Myocyte (in vitro differentiated cells): ENCODE results near the gene ADIPOR2. TPM values are rescaled to one million over a fixed set of nuclear protein-coding genes. Genes with fewer than 3 reads are reported as not detected.

Experiments used
- DNase-seq: peaks from one replicate; pipeline ENCODE4 v3.0.0-alpha.2; 2012; ENCODE audit warnings: low read depth
- polyA plus RNA-seq: library from polyadenylated mRNA; unstranded; fragments of >200 nt; gene quantifications from one replicate; pipeline ENCODE4 v1.2.1, GENCODE V29; 2012; ENCODE audit warnings: missing spikeins
- total RNA-seq: library from RNA; depleted of rRNA; stranded (reverse); fragments of >200 nt; gene quantifications from 2 replicates; pipeline ENCODE4 v1.2.3, GENCODE V29; 2014

The ADIPOR2 gene, protein sequence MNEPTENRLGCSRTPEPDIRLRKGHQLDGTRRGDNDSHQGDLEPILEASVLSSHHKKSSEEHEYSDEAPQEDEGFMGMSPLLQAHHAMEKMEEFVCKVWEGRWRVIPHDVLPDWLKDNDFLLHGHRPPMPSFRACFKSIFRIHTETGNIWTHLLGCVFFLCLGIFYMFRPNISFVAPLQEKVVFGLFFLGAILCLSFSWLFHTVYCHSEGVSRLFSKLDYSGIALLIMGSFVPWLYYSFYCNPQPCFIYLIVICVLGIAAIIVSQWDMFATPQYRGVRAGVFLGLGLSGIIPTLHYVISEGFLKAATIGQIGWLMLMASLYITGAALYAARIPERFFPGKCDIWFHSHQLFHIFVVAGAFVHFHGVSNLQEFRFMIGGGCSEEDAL
- total RNA-seq, result 15.5 and 22.8 TPM in 2 replicates
- polyA plus RNA-seq, result 30.7 TPM

DNA sequence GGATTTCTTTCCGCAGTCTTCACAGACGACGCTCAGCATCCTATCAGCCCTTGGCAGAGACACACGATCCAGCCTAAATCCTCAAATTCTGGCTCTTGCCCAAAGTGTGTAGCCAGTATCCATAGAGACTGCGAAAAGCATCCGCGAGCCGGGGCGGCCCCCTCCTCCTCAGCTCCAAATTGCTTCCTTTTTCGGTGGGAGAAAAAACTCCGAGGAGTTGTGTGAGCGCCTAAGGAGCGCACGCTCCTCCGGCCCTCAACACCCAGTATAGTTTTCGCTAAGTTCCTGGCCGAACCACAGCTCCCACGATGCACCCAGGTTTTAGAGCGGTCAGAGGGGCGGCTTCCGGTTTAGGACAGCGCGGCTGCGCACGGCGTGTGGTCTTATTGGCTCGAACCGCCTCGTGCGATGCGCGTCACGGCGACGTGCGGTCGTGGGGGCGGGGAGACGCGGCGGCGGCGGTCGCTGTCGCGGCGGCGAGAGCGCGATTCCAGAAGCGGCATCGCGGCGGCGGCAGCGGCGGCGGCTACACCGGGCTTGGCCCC lies at the start of gene ADIPOR2:
TSS of gene ADIPOR2 (plus strand) at position 493 of the 545 bp plus-strand sequence. CDS start 63,274 bp downstream, outside the sequence.
- peak; percentile 98 for DNase-seq

DNA sequence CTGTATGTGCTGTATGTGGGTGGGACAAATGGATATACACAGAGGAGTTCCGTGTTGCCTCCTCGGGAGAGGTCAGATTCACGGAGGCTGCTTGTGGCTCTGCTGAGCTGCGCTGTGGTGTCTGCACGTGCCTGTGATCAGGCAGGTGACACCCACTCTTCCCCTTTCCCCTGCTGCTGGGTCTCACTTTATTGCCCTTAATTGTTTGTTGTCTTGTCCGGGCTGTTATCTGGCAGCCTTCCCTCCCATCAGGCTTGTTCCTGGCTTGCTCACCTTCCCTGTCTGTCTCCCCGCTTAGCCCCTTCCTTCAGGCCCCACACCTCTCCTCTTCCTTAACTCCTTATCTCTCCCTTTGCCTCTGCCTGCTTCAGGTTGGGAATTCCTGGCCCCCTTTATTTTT lies 48.4 kb upstream of the ADIPOR2 start:
- DNase-seq, result no peak

DNA sequence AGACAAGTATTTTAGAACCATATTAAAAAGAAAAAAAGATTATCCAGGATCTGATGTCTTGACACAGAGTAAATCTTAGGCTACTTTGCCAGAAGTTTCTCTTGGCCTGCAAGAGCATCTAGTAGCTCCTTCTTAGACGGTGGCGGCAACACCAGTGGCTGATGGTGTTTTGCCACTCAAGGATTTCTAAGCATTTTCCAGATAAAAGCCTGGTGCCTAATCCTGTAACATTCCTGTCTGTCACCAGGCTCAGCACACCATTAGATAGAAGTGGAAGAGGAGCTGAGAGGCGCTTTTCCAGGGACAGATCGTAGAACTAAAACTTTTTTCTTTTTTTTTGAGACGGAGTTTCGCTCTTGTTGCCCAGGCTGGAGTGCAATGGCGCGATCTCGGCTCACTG lies 47.8 kb upstream of the ADIPOR2 start:
- no peak for DNase-seq

DNA sequence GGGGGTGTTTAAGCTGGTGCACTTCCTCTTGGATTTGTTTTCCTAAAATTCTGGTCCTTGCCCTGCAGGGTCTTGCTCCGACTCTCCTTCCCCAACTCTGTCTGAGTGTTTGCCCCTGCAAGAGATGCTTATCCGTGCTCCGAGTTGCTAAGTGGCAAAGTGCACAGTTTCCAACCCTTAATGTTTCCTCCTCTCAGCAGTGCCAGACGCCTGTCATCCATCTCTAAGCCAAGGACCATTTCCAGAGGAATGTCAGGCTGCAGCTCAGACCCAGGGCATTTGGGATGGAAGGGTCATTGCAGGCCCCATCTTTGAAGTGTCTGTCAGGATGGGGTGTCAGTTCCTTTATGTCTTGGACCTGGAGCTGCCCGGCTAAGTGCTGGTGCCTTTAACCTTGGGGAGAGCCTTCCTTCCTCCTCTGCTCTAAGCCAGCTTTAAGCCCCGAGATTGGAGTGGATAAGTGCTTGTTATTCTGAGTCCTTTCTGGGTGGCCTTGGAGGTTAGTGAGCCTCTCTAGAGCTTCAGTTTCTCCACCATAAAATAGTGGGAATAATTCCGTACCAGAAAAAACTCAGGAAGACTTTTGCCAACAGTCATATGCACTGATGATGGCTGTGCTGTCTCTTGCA lies 46.9 kb upstream of the ADIPOR2 start:
- no peak for DNase-seq

DNA sequence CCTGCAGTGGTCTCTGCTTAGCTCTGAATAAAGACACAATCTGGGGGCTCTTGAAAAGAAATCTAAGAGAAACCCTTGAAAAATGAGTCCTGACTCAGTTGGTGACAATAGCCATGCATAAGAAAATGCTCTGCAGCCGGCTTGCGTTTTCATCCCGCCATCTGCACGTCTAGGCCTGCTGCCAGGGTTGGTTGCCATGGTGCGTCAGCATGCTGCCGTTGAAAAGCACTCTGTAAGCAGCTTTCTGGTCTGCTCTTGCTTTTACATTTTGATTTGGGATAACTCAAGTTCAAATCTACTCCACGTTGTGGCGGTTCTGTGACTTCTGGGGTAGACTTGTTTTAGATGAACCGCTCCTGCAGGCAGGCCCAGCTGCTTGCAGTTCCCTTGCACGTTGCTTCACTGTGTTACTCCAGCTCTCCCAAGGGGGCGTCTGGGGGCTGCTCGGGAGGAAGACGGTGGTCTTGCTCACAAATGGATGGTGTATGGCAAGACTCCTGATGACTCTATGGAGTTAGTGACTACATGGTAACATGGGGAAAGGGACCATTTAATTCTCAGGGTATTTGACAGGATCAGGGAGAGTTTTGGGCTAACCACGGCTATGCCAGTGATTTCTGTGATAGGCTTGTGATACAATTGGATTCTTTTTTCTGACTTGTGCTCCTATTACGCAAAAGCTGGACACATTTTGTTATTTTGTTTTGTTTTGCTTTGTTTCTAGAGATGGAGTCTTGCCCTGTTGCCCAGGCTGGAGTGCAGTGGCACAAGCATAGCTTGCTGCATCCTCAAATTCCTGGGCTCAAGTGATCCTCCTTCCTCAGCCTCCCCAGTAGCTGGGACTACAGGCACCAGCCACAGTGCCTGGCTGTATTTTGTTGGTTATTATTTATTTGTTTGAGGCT lies 46.1 kb upstream of the ADIPOR2 start:
- DNase-seq, result peak; percentile 66

DNA sequence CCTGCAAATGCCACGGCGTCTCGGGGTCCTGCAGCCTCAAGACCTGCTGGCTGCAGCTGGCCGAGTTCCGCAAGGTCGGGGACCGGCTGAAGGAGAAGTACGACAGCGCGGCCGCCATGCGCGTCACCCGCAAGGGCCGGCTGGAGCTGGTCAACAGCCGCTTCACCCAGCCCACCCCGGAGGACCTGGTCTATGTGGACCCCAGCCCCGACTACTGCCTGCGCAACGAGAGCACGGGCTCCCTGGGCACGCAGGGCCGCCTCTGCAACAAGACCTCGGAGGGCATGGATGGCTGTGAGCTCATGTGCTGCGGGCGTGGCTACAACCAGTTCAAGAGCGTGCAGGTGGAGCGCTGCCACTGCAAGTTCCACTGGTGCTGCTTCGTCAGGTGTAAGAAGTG lies 45.1 kb upstream of the ADIPOR2 start:
- no peak for DNase-seq

DNA sequence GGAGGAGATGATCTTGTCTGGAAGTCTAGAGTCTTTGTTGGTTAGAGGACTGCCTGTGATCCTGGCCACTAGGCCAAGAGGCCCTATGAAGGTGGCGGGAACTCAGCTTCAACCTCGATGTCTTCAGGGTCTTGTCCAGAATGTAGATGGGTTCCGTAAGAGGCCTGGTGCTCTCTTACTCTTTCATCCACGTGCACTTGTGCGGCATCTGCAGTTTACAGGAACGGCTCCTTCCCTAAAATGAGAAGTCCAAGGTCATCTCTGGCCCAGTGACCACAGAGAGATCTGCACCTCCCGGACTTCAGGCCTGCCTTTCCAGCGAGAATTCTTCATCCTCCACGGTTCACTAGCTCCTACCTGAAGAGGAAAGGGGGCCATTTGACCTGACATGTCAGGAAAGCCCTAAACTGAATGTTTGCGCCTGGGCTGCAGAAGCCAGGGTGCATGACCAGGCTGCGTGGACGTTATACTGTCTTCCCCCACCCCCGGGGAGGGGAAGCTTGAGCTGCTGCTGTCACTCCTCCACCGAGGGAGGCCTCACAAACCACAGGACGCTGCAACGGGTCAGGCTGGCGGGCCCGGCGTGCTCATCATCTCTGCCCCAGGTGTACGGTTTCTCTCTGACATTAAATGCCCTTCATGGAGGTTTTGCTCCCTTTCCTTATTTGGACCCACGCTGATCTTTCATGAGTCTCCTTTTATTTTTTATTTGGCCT lies 44.1 kb upstream of the ADIPOR2 start:
- DNase-seq, result no peak

GRCh38 chr12:1647285-1647669 lies 43.6 kb upstream of the ADIPOR2 start:
- no peak for DNase-seq

DNA sequence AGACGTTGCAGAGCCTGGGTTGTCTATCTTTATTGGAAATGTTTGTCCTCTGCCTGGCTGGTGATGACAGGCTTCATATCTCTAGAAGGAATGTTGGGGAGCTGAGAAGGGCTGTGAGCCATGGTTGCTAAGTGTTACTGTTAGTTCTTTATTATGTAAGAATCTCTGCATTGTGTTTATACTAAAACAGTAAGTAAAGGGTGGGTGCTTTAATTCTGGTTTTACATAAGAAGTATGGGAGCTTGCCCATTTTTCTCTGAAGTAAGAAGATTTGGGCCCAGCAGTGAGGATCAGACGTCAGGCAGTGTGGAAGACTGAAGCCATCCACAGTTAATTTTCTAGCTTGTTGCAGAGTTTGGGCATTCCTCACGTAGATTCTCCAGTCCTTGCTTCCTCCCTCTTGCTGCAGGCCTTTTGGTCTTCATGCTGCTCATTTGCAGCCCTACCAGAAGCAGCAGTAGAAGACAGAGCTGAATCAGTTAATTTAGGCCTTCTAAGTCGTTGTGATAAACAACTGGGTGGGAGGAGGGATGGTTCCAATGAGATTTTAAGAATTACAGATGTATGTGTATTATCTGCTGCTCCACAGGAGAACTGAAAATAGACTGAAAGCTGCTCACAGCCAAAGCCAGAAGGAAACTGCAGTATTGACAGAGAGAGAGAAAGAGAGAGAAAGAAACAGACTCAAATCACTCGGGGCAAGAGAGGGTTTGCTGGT lies 40.5 kb upstream of the ADIPOR2 start:
- DNase-seq, result no peak

GRCh38 chr12:1650978-1651361 lies 39.9 kb upstream of the ADIPOR2 start:
- DNase-seq, result no peak

DNA sequence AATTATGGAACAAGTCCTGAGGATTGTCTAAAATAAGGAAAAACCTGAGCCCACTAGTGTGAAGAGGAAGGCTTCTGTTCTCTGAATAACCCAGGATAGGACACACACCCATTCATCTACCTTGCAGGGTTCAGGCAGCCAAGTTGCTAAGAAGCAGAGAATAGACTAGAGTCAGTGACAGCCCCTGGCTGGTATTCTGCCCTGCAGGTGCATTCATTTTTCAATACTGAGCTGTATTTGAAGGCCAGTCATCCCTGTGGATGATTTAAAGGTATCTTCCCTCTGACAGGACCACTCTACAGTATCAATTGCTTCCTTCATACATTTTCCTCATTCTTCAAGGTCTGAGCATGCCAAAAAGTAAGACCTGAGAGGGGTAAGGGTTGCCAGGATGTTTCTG lies 38.9 kb upstream of the ADIPOR2 start:
- DNase-seq, result no peak

DNA sequence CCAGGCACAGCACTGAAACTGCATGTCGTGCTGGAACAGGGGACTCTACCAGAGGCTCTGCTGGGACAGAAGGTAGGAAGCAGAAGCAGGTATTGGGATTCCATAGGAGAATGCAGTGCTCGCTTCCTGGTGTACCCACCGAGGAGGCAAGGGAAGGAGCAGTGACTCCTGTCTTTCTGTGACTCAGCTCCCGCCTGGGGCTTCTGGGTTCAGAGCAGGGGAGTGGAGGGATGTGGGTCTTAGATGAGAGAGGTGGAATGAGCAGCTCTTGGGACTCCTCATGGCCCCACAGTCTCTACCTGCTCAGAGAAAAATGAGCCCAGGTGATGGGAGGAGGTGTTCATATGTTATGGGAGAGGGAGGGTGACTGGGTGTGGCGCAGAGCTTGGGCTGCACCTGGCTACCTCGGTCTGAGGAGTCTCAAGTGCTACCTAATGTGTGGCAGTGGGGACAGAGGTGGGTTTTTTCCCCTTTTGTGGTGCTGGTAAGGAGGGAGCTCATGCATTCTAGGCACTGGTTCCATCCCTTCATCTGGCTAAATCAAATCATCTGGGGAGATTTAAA lies 35.6 kb upstream of the ADIPOR2 start:
- no peak for DNase-seq

- no peak for DNase-seq
These were observed 34.0 kb upstream of the ADIPOR2 start for GRCh38 chr12:1656902-1657301.

- DNase-seq, result peak; percentile 88
These were observed 33.2 kb upstream of the ADIPOR2 start for GRCh38 chr12:1657688-1658087.

- no peak for DNase-seq
These were observed 30.3 kb upstream of the ADIPOR2 start for GRCh38 chr12:1660304-1661187.

DNA sequence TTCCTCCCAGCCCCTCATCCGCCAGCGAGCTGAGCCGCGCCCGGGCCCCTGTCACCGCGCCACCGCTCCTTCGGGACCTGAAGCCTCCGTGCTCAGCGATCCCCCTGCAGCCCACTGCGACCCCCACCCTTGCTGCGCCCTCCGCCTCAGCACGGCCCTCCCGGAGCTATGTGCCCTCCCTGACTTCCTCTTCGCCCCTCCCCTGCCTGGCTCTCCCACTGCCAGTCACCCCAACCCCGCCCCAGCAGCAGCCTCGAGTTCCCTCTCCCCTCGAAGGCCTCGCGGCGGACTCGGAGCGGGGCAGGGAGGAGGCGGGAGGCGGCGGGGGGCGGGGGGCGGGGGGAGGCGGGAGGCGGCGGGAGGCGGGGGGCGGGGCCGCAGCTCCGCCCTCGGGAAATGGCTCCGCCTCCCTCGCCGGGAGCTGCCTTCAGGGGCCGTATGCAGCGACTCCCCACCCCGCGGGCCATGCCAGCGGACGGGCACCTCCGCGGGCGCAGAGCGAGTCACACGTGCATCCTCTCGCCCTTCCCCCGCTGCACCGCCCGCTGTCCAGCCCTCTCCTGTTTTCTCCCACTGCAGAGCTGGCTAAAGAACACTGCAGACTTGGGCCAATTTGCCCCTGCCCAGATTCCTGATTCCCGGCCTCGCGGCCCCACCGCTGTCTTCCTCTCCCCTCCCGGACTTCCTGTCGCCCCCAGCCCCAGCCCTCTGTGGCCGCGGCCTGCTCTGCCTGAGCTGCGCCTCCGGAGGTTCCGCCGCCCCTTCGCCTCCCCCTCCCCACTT lies 29.1 kb upstream of the ADIPOR2 start:
- peak; percentile 69 for DNase-seq

GRCh38 chr12:1662761-1663439 lies 28.0 kb upstream of the ADIPOR2 start:
- DNase-seq, result no peak
